Smooth muscle cell (in vitro differentiated cells): ENCODE data around the gene MOG. TPM values are rescaled to one million over a fixed set of nuclear protein-coding genes. Genes with fewer than 3 reads are reported as not detected.

Experiments
- DNase-seq: peaks from one replicate; lab custom pipeline; 2025; ENCODE audit not compliant: unreplicated experiment; lab: John Stamatoyannopoulos, UW
- H2AFZ ChIP-seq: fragments of 200-600 bp; sonication (generic); 2 replicates; pipeline ENCODE4 v1.6.0; 2016; ENCODE audit warnings: antibody characterized with exemption, low read depth, mild to moderate bottlenecking
- H3F3A ChIP-seq: fragments of 200-600 bp; sonication (generic); 2 replicates; pipeline ENCODE4 v1.6.0; 2017; ENCODE audit warnings: antibody characterized with exemption, low read depth
- H3K27ac ChIP-seq: fragments of 200-600 bp; sonication (generic); 2 replicates; pipeline ENCODE4 v1.5.1; 2016; ENCODE audit warnings: low read depth, mild to moderate bottlenecking
- H3K27me3 ChIP-seq: fragments of 200-600 bp; sonication (generic); 2 replicates; pipeline ENCODE4 v1.6.1; 2016; ENCODE audit warnings: low read depth, mild to moderate bottlenecking
- H3K36me3 ChIP-seq: fragments of 200-600 bp; sonication (generic); 2 replicates; pipeline ENCODE4 v1.5.1; 2016; ENCODE audit warnings: low read depth
- H3K4me1 ChIP-seq: fragments of 200-600 bp; sonication (generic); 2 replicates; pipeline ENCODE4 v1.5.1; 2016; ENCODE audit warnings: low read depth
- H3K4me2 ChIP-seq: fragments of 200-600 bp; sonication (generic); 2 replicates; pipeline ENCODE4 v1.6.0; 2016; ENCODE audit warnings: mild to moderate bottlenecking
- H3K4me3 ChIP-seq: fragments of 200-600 bp; sonication (generic); 2 replicates; pipeline ENCODE4 v1.5.1; 2016; ENCODE audit warnings: mild to moderate bottlenecking
- H3K79me2 ChIP-seq: fragments of 200-600 bp; sonication (generic); 2 replicates; pipeline ENCODE4 v1.6.0; 2016; ENCODE audit warnings: low read depth, mild to moderate bottlenecking
- H3K9ac ChIP-seq: fragments of 200-600 bp; sonication (generic); 2 replicates; pipeline ENCODE4 v1.6.0; 2016; ENCODE audit warnings: low read depth
- H3K9me3 ChIP-seq: fragments of 200-600 bp; sonication (generic); replicated peaks from 2 replicates; pipeline ENCODE4 v1.5.1; 2016; ENCODE audit warnings: low read depth
- H4K20me1 ChIP-seq: fragments of 200-600 bp; sonication (generic); 2 replicates; pipeline ENCODE4 v1.6.0; 2016; ENCODE audit warnings: low read depth
- WGBS: methylation state at CpG from one replicate; pipeline ENCODE4 v1.1.7; 2016; ENCODE audit warnings: low lambda C conversion rate; 5-methylcytosine and 5-hydroxymethylcytosine counted together
- polyA plus RNA-seq: library from polyadenylated mRNA; unstranded; fragments of >200 nt; fragmentation: Nextera tagmentation; extraction: Ambion mirVana; gene quantifications from 2 replicates; pipeline ENCODE4 v1.2.1, GENCODE V29; 2016
- total RNA-seq: library from RNA; depleted of rRNA; stranded (reverse); fragments of >200 nt; gene quantifications from 2 replicates; pipeline ENCODE4 v1.2.3, GENCODE V29; 2014
- TF ChIP-seq, protein P1 (sequence below): fragments of 200-600 bp; sonication (generic); IDR thresholded peaks from 2 replicates; pipeline ENCODE4 v1.5.1; 2017; ENCODE audit warnings: borderline replicate concordance, mild to moderate bottlenecking, antibody characterized with exemption; ENCODE audit not compliant: insufficient read depth, poor library complexity, severe bottlenecking

MOG gene
- total and polyA plus RNA-seq, 2 experiments from 2014 or later, result not detected

DNA sequence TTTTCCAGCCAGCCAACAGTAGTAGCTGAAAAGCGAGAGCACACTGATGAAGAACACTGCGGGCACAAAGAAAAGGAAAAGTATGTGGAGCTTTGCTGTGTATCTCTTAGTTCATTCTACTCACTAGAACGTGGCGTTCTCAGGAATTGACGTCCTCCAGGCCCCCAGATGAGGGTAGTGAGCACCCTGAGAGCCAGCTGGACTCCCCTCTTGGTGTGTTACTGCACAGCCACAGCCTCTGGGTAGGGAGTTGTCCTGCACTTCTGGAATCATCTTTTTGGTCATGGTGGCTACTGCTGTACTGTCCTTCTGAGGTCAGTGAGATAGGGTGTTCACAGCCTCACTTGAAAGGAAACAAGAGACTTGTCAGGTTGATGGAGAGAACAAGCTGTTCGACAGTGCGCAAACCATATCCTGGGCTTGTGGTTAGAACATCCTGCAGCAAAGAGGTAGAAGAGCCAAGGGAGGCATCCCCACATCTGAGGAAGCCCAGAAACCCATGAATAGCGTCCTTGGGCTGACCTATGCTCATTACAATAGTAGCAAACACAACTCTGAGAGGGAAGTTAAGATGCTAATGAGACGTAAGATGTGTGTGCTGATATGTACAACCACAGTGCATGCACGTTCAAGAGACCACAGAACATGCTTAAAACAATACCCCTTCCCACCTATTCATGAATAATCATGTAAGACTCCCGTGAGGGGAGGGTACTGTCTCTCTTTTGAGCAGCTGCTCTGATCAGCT lies 51.7 kb downstream of the MOG start:
- Histone ChIP-seq H3F3A (no peaks in the 10 kb centered on the region), H3K27ac (no peak overlapping the region), H3K36me3 (no peaks in the 10 kb centered on the region), H3K79me2 (no peaks in the 10 kb centered on the region), H3K4me2 (no peak overlapping the region), H3K9ac (no peak overlapping the region), H2AFZ (no peak overlapping the region), H3K4me3 (no peak overlapping the region), H3K9me3 (no peaks in the 10 kb centered on the region), H3K4me1 (no peaks in the 10 kb centered on the region), H4K20me1 (no peaks in the 10 kb centered on the region), H3K27me3 (peaks cover 51% of the 10 kb centered on the region)
- no peak for DNase-seq
- 82% methylated on average over 11 of the region's 11 CpGs for WGBS
- TF ChIP-seq, protein P1, sequence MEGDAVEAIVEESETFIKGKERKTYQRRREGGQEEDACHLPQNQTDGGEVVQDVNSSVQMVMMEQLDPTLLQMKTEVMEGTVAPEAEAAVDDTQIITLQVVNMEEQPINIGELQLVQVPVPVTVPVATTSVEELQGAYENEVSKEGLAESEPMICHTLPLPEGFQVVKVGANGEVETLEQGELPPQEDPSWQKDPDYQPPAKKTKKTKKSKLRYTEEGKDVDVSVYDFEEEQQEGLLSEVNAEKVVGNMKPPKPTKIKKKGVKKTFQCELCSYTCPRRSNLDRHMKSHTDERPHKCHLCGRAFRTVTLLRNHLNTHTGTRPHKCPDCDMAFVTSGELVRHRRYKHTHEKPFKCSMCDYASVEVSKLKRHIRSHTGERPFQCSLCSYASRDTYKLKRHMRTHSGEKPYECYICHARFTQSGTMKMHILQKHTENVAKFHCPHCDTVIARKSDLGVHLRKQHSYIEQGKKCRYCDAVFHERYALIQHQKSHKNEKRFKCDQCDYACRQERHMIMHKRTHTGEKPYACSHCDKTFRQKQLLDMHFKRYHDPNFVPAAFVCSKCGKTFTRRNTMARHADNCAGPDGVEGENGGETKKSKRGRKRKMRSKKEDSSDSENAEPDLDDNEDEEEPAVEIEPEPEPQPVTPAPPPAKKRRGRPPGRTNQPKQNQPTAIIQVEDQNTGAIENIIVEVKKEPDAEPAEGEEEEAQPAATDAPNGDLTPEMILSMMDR, result no peak

DNA sequence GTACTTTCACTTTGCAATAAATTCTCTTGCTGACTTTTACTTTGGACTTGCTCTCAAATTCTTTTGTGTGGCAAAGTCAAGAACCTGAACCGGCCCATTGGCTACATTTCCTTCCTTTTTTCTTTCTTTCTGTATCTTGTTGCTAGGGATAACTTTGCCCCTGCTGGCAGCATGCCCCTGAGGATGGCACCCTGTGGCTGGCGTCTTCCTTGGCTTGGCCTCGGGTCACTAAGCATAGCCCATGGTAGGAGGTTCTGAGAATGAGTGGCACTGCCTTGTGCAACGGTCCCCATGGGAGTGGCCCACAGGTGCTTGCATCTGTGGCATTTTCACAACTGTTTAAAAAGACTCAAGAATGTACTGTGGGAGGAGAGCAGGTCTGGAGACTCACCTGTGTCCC lies 52.3 kb downstream of the MOG start:
- peaks cover 50% of the 10 kb centered on the region for H3K27me3 ChIP-seq
- no peak overlapping the region for H3K9ac ChIP-seq
- TF ChIP-seq, protein P1, result no peak
- no peak overlapping the region for H3K4me2 ChIP-seq
- H2AFZ ChIP-seq, result no peak overlapping the region
- H3K9me3 ChIP-seq, result no peaks in the 10 kb centered on the region
- H3K4me1 ChIP-seq, result no peaks in the 10 kb centered on the region
- no peaks in the 10 kb centered on the region for H3F3A ChIP-seq
- H3K36me3 ChIP-seq, result no peaks in the 10 kb centered on the region
- WGBS, result 63% methylated on average over 4 of the region's 4 CpGs
- H3K27ac ChIP-seq, result no peak overlapping the region
- no peak for DNase-seq
- no peaks in the 10 kb centered on the region for H3K79me2 ChIP-seq
- H4K20me1 ChIP-seq, result no peaks in the 10 kb centered on the region
- H3K4me3 ChIP-seq, result no peak overlapping the region

DNA sequence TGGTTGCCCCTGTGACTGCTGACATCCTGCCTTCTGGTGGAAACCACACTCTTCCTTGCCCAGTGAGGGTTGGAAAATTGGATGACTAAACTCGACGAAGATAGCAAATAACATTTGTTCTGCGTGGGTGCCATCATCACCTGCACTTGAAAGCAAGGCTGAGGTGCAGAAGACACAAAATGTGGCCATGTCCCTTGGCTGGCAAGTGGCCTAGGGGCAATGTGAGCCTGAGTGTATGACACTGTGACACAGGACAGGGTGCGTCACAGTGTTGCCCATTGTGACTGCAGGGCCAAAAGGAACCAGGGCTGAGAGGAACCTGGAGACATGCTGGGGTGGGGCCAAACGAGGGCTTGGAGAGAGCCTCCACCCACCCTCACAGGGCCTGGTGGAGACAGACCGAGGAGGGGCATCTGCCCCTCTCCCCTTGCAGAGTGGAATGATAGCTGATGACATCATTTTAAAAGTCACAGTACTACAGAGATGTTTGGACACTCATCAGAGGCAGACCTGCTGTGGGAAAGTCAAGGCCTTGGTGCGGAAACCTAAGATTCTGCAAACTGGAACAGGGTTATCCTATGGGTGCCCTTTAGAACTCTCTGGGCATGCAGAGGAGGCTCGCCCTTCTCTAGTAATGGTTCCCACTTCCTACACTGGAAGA lies 53.5 kb downstream of the MOG start:
- no peaks in the 10 kb centered on the region for H3F3A ChIP-seq
- no peak for DNase-seq
- H3K4me1 ChIP-seq, result no peaks in the 10 kb centered on the region

More for the DNA sequence above, 53.5 kb downstream of the MOG start:
- Histone ChIP-seq H3K27ac (no peak overlapping the region), H4K20me1 (no peaks in the 10 kb centered on the region), H3K36me3 (no peaks in the 10 kb centered on the region), H2AFZ (no peak overlapping the region), H3K4me2 (no peak overlapping the region), H3K4me3 (no peak overlapping the region), H3K9ac (no peak overlapping the region), H3K27me3 (peaks cover 62% of the 10 kb centered on the region), H3K79me2 (no peaks in the 10 kb centered on the region), H3K9me3 (no peaks in the 10 kb centered on the region)
- TF ChIP-seq, protein P1, result no peak
- WGBS, result 84% methylated on average over 8 of the region's 8 CpGs
